ENCODE data around the gene MBD3.

DNA sequence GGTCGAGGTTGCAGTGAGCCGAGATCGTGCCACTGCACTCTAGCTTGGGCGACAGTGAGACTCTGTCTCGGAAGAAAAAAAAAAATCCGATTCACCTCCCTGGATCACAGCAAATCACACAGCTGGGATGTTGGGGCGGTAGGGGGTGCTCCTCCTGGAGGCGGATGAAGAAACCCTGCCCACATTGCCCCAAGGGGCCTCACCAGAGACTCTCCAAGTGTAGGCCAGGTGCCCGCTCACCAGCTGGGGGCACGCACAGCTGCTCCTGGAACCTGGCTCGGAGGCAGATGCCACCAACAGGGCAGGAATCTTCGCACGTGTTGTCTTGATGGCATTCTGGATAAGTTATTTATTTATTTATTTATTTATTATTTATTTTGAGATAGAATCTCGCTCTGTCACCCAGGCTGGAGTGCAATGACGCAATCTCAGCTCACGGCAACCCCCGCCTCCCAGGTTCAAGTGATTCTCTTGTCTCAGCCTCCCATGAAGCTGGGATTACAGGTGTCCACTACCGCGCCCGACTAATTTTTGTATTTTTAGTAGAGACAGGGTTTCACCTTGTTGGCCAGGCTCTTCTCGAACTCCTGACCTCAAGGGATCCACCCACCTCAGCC is 9.5 kb upstream of the MBD3 start:
- TF ChIP-seq, protein P1, sequence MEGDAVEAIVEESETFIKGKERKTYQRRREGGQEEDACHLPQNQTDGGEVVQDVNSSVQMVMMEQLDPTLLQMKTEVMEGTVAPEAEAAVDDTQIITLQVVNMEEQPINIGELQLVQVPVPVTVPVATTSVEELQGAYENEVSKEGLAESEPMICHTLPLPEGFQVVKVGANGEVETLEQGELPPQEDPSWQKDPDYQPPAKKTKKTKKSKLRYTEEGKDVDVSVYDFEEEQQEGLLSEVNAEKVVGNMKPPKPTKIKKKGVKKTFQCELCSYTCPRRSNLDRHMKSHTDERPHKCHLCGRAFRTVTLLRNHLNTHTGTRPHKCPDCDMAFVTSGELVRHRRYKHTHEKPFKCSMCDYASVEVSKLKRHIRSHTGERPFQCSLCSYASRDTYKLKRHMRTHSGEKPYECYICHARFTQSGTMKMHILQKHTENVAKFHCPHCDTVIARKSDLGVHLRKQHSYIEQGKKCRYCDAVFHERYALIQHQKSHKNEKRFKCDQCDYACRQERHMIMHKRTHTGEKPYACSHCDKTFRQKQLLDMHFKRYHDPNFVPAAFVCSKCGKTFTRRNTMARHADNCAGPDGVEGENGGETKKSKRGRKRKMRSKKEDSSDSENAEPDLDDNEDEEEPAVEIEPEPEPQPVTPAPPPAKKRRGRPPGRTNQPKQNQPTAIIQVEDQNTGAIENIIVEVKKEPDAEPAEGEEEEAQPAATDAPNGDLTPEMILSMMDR (IDR thresholded peaks at IDR 0.05) = no peak
- no peak for TF ChIP-seq POLR2A (IDR thresholded peaks at IDR 0.05)

Data from uterus (tissue), 2 donors.